Caco-2 (cell line): ENCODE results near the gene IRGQ. TPM values are rescaled to one million over a fixed set of nuclear protein-coding genes. Genes with fewer than 3 reads are reported as not detected.
A peak's percentile ranks its signal among the peaks of the same experiment; 100 is the strongest.

ENCODE experiments used
- BruUV-seq: library from RNA; stranded (reverse); fragments of 400-500 nt; replicated peaks from 2 replicates; lab custom pipeline; 2021; lab: Mats Ljungman, UMichigan
- CTCF ChIA-PET: fragments of 300-600 bp; sonication (Branson Sonifier 250); formaldehyde crosslinking; loops from one replicate; lab custom pipeline; 2022; ENCODE audit warnings: antibody characterized with exemption; lab: Charles Lee
- POLR2A ChIA-PET: fragments of 300-600 bp; sonication (Branson Sonifier 250); formaldehyde crosslinking; loops from one replicate; lab custom pipeline; 2022; ENCODE audit warnings: antibody characterized with exemption; lab: Charles Lee
- DNase-seq, 2 experiments: peaks; one replicate each; pipeline versions ENCODE4 v3.0.0 to v3.0.0-alpha.2; 2020 to 2022
- H3K27me3 ChIP-seq: replicated peaks from 2 replicates; pipeline ENCODE4 v1.6.0; 2011; ENCODE audit warnings: low read length; ENCODE audit not compliant: control insufficient read depth, insufficient read depth
- H3K36me3 ChIP-seq: 2 replicates; pipeline ENCODE4 v1.5.1; 2011; ENCODE audit warnings: low read length; ENCODE audit not compliant: control insufficient read depth, insufficient read depth
- H3K4me1 ChIP-seq: fragments of 250-450 bp; sonication (Bioruptor Pico); 2 replicates; pipeline ENCODE4 v1.5.1; 2020; ENCODE audit warnings: mild to moderate bottlenecking
- H3K4me3 ChIP-seq: 2 replicates; pipeline ENCODE4 v1.5.1; 2011; ENCODE audit warnings: low read depth, mild to moderate bottlenecking, control low read depth, low read length
- H3K9me3 ChIP-seq: fragments of 250-450 bp; sonication (Bioruptor Pico); 2 replicates; pipeline ENCODE4 v1.5.1; 2020; ENCODE audit warnings: mild to moderate bottlenecking, moderate library complexity
- H3K27ac Mint-ChIP-seq: one replicate; pipeline ENCODE4 v1.8.0; 2022; ENCODE audit warnings: mixed read lengths; ENCODE audit not compliant: unreplicated experiment
- H3K27me3 Mint-ChIP-seq: one replicate; pipeline ENCODE4 v1.8.0; 2022; ENCODE audit warnings: mixed read lengths; ENCODE audit not compliant: insufficient read depth, unreplicated experiment
- H3K36me3 Mint-ChIP-seq: one replicate; pipeline ENCODE4 v1.8.0; 2022; ENCODE audit warnings: mild to moderate bottlenecking, mixed read lengths; ENCODE audit not compliant: insufficient read depth, unreplicated experiment
- H3K4me1 Mint-ChIP-seq: one replicate; pipeline ENCODE4 v1.8.0; 2022; ENCODE audit warnings: low read depth, mixed read lengths; ENCODE audit not compliant: unreplicated experiment
- H3K4me3 Mint-ChIP-seq: one replicate; pipeline ENCODE4 v1.8.0; 2022; ENCODE audit warnings: mild to moderate bottlenecking, moderate library complexity, mixed read lengths; ENCODE audit not compliant: unreplicated experiment
- H3K9me3 Mint-ChIP-seq: one replicate; pipeline ENCODE4 v1.8.0; 2022; ENCODE audit warnings: mixed read lengths; ENCODE audit not compliant: unreplicated experiment
- CTCF ChIP-seq, 2 experiments: fragments of 200-600 bp in 1 of 2; IDR thresholded peaks; 1 replicate in 1 of 2; 2 replicates in 1 of 2; pipeline versions ENCODE4 v1.5.1 to v1.8.0; 2011 to 2022; ENCODE audit warnings: antibody characterized with exemption in 1 of 2, control low read depth in 1 of 2, inconsistent platforms in 1 of 2, low read depth in 1 of 2, low read length in 1 of 2, mild to moderate bottlenecking in 1 of 2, moderate library complexity in 1 of 2; ENCODE audit not compliant: insufficient read depth in 1 of 2, severe bottlenecking in 1 of 2, unreplicated experiment in 1 of 2
- intact Hi-C: fragments of 100-400 bp; cut with micrococcal nuclease; formaldehyde crosslinking; loops from one replicate; pipeline ENCODE4 v1.10.0; 2022; ENCODE audit not compliant: unreplicated experiment
- total RNA-seq: library from RNA; stranded (reverse); gene quantifications from 2 replicates; pipeline ENCODE4 v1.2.3, GENCODE V29; 2022

IRGQ gene
- total RNA-seq, 1 experiment from 2014 or later, result 27.7 TPM

- H3K36me3 ChIP-seq, result peaks cover 2% of the 10 kb centered on the region
- no peak overlapping the region for H3K4me3 ChIP-seq
- no peaks in the 10 kb centered on the region for H3K9me3 Mint-ChIP-seq
- no peak overlapping the region for H3K4me3 Mint-ChIP-seq
- TF ChIP-seq CTCF (IDR thresholded peaks at IDR 0.05; ENCODE audit: insufficient read depth in 1 of 2, low read depth in 1 of 2, low read length in 1 of 2, severe bottlenecking in 1 of 2, unreplicated experiment in 1 of 2), result peak in 1 of 2 experiments; percentile 37
- H3K9me3 ChIP-seq, result no peaks in the 10 kb centered on the region
- peaks cover 30% of the 10 kb centered on the region for H3K36me3 Mint-ChIP-seq
- peak; percentile 54 to 55 for DNase-seq
- CTCF ChIA-PET, result interaction anchor here (0.6 to 0.7 kb wide), 2 partner anchors 164 to 179 kb away, joined by 3 read pairs; no protein-coding TSS in a partner anchor
- H3K4me1 Mint-ChIP-seq, result no peaks in the 10 kb centered on the region
- H3K27me3 ChIP-seq, result no peaks in the 10 kb centered on the region
- no peaks in the 10 kb centered on the region for H3K27me3 Mint-ChIP-seq
- POLR2A ChIA-PET, result no interaction called here
- BruUV-seq, result no TSS peak
- intact Hi-C loops, result loop anchor here (2.0 kb wide), 1 partner anchor 34 kb away; no protein-coding TSS in a partner anchor
- H3K27ac Mint-ChIP-seq, result no peak overlapping the region
- H3K4me1 ChIP-seq, result no peaks in the 10 kb centered on the region
Observed at GRCh38 chr19:43560687-43561086, 35.2 kb downstream of the IRGQ start.

GRCh38 chr19:43555185-43555770 lies 40.7 kb downstream of the IRGQ start:
- Mint-ChIP-seq H3K27me3 (no peaks in the 10 kb centered on the region), H3K36me3 (peaks cover 44% of the 10 kb centered on the region), H3K4me3 (no peak overlapping the region), H3K4me1 (no peaks in the 10 kb centered on the region), H3K9me3 (no peaks in the 10 kb centered on the region), H3K27ac (no peak overlapping the region)
- no peak overlapping the region for H3K4me3 ChIP-seq
- peak; percentile 79 to 90 for TF ChIP-seq CTCF (IDR thresholded peaks at IDR 0.05; ENCODE audit: insufficient read depth in 1 of 2, low read depth in 1 of 2, low read length in 1 of 2, severe bottlenecking in 1 of 2, unreplicated experiment in 1 of 2)
- intact Hi-C loops, result loop anchor here (1.0 kb wide), 1 partner anchor 97 kb away; no protein-coding TSS in a partner anchor
- H3K9me3 ChIP-seq, result no peaks in the 10 kb centered on the region
- ChIA-PET CTCF (interaction anchor here (0.6 to 2.0 kb wide), 14 partner anchors 10 to 108 kb away, joined by 3 to 27 read pairs (median 8); partner anchors contain the start of genes IRGQ, XRCC1, ZNF575 and ZNF576), POLR2A (interaction anchor here (0.5 to 1.2 kb wide), 2 partner anchors 22 to 113 kb away, joined by 3 to 5 read pairs; partner anchors contain the start of gene ZNF575)
- no TSS peak for BruUV-seq
- H3K27me3 ChIP-seq, result no peaks in the 10 kb centered on the region
- peaks cover 3% of the 10 kb centered on the region for H3K36me3 ChIP-seq
- DNase-seq, result peak; percentile 72 to 84
- no peaks in the 10 kb centered on the region for H3K4me1 ChIP-seq

GRCh38 chr19:43554317-43554895 lies 41.5 kb downstream of the IRGQ start:
- Histone ChIP-seq H3K4me3 (no peak overlapping the region), H3K27me3 (no peaks in the 10 kb centered on the region), H3K36me3 (peaks cover 3% of the 10 kb centered on the region), H3K9me3 (no peaks in the 10 kb centered on the region), H3K4me1 (no peaks in the 10 kb centered on the region)
- Mint-ChIP-seq H3K27ac (no peak overlapping the region), H3K27me3 (no peaks in the 10 kb centered on the region), H3K4me1 (no peaks in the 10 kb centered on the region), H3K36me3 (peaks cover 40% of the 10 kb centered on the region), H3K4me3 (no peak overlapping the region), H3K9me3 (no peaks in the 10 kb centered on the region)
- no peak for TF ChIP-seq CTCF (IDR thresholded peaks at IDR 0.05; ENCODE audit: insufficient read depth in 1 of 2, low read depth in 1 of 2, low read length in 1 of 2, severe bottlenecking in 1 of 2, unreplicated experiment in 1 of 2)
- CTCF ChIA-PET, result interaction anchor here (0.5 to 2.0 kb wide), 13 partner anchors 11 to 399 kb away, joined by 3 to 27 read pairs (median 8); partner anchors contain the start of genes IRGQ, XRCC1, ZNF575 and ZNF576
- intact Hi-C loops, result no loop called here
- POLR2A ChIA-PET, result no interaction called here
- no TSS peak for BruUV-seq
- no peak for DNase-seq
